ENCODE measurements around the gene HMGCL. TPM values are rescaled to one million over a fixed set of nuclear protein-coding genes. Genes with fewer than 3 reads are reported as not detected.

The HMGCL gene
- total RNA-seq, 2 donors from 2014 or later: 66.2 to 110 TPM

DNA sequence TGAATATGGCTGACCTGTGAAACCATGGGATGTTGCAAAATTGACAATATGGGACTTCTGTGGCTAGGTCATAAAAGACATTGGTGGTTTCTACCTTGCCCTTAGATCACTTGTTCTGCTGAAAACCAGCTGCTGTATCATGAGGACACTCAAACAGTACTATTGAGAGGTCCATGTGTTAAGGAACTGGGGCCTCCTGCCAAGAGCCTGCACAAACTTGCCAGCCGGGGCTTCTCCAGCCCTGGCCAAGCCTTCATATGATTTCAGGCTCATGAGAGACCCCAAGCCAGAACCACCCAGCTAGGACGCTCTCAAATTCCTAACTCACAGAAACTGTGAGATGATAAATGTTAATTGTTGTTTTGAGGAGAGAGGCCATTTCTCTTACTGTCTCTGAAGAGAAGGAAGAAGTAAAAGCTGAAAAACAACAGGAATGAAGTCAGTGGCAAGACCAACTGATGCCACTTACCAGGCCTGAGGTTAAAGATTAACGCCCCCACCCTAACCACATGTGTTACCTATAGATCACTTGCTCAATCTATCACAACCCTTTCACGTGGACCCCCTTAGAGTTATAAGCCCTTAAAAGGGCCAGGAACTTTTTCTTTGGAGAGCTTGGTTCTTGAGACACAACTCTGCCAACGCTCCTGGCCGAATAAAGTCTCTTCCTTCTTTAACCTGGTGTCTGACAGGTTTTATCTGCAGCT lies 50.9 kb downstream of the HMGCL start:
- intact Hi-C loops (cut with DNase I): loop anchor here (5.0 kb wide), 1 partner anchor 143 kb away; no protein-coding TSS in a partner anchor
- Histone ChIP-seq H3K27ac (no peak overlapping the region), H3K36me3 (no peaks in the 10 kb centered on the region), H3K9ac (ENCODE audit: low read depth in 2 of 2, low read length in 2 of 2) (no peak overlapping the region), H3K9me3 (no peaks in the 10 kb centered on the region), H3K4me3 (no peak overlapping the region), H3K27me3 (no peaks in the 10 kb centered on the region), H3K4me1 (peaks cover 4% of the 10 kb centered on the region)
- TF ChIP-seq, protein P1, sequence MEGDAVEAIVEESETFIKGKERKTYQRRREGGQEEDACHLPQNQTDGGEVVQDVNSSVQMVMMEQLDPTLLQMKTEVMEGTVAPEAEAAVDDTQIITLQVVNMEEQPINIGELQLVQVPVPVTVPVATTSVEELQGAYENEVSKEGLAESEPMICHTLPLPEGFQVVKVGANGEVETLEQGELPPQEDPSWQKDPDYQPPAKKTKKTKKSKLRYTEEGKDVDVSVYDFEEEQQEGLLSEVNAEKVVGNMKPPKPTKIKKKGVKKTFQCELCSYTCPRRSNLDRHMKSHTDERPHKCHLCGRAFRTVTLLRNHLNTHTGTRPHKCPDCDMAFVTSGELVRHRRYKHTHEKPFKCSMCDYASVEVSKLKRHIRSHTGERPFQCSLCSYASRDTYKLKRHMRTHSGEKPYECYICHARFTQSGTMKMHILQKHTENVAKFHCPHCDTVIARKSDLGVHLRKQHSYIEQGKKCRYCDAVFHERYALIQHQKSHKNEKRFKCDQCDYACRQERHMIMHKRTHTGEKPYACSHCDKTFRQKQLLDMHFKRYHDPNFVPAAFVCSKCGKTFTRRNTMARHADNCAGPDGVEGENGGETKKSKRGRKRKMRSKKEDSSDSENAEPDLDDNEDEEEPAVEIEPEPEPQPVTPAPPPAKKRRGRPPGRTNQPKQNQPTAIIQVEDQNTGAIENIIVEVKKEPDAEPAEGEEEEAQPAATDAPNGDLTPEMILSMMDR (IDR thresholded peaks at IDR 0.05): no peak
- no peak for DNase-seq

DNA sequence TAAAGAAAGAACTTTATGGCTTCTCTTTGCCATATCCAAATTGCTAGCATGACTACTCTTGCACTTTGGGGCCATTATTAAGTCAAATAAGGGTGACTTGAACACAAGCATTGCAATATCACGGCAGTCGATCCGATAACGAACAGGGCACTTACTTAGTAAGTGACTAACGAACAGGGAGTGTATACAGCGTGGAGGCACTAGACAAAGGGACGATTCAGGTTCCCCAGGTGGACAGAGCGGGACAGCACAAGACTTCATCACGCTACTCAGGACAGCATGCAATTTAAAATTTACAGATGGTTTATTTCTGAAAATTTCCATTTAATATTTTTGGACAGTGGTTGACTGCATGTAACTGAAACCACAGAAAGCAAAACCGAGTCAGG lies 52.4 kb downstream of the HMGCL start:
- Histone ChIP-seq H3K4me3 (no peak overlapping the region), H3K27ac (no peak overlapping the region), H3K36me3 (no peaks in the 10 kb centered on the region), H3K4me1 (no peaks in the 10 kb centered on the region), H3K9me3 (no peaks in the 10 kb centered on the region), H3K27me3 (no peaks in the 10 kb centered on the region), H3K9ac (ENCODE audit: low read depth in 2 of 2, low read length in 2 of 2) (no peak overlapping the region)
- TF ChIP-seq, protein P1 (IDR thresholded peaks at IDR 0.05): no peak
- DNase-seq: no peak
- intact Hi-C loops (cut with DNase I): loop anchor here (5.0 kb wide), 1 partner anchor 144 kb away; no protein-coding TSS in a partner anchor

DNA sequence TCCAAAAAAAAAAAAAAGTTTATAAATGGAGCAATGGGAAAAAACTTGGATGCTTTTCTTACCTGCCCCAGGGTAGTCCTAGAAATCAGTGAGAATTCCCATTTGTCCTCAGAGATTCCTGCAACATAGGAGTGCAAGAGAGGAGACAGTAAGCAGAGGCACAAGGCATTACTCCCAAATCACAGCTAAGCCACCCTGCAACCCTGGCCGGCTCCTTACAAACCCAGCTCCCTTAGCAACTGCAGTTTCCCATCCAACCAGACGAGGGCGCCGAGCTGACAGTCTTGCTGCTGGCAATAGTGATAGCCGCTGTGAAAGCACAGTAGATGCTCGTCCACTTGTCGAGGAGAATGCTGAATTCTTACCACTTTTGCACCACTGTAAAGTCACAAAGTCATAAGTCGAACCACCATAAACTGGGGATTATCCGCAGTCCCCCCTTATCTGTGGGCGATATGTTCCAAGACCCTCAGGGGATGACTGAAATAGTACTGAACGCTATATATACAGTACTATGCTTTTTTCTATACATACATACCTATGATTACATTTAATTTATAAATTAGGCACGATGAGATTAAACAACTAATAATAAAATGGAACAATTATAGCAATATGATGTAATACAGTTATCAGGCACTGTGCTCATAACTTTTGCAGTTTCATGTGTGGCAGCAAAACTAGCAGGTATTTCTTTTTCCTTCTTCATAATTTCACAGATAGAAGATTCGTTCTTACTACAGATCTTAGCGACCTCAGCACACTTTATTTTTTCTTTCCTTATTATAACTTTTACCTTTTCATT lies 53.0 kb downstream of the HMGCL start:
- Histone ChIP-seq H3K4me1 (no peaks in the 10 kb centered on the region), H3K9me3 (no peaks in the 10 kb centered on the region), H3K9ac (ENCODE audit: low read depth in 2 of 2, low read length in 2 of 2) (no peak overlapping the region), H3K27ac (no peak overlapping the region), H3K36me3 (no peaks in the 10 kb centered on the region), H3K4me3 (no peak overlapping the region), H3K27me3 (no peaks in the 10 kb centered on the region)
- intact Hi-C loops (cut with DNase I): loop anchor here (5.0 kb wide), 1 partner anchor 145 kb away; no protein-coding TSS in a partner anchor
- TF ChIP-seq, protein P1 (IDR thresholded peaks at IDR 0.05): peak; percentile 89
- peak; percentile 92 for DNase-seq

DNA sequence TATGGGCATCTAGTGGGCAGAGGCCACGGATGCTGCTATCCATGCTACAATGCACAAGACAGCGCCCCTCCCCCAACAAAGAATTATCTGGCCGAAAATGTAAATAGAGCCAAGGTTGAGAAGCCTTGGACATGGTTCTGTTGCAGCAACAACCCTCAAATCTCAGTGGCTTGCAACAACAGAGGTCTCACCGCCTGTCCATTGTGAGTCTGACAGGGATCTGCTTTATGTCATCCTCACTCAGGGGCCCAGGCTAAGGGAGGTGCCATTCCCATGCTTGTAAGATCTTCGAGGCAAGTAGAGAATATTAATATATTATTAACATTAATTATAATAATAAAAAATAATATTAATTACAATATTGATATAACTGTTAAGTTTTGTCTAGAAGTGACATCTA lies 56.5 kb downstream of the HMGCL start:
- no peaks in the 10 kb centered on the region for H3K4me1 ChIP-seq
- no peaks in the 10 kb centered on the region for H3K36me3 ChIP-seq
- no peaks in the 10 kb centered on the region for H3K9me3 ChIP-seq
- intact Hi-C loops (cut with DNase I): no loop called here
- TF ChIP-seq, protein P1 (IDR thresholded peaks at IDR 0.05): no peak
- H3K27ac ChIP-seq: no peak overlapping the region
- no peak overlapping the region for H3K9ac ChIP-seq (ENCODE audit: low read depth in 2 of 2, low read length in 2 of 2)
- H3K4me3 ChIP-seq: no peak overlapping the region
- no peaks in the 10 kb centered on the region for H3K27me3 ChIP-seq
- DNase-seq: no peak

DNA sequence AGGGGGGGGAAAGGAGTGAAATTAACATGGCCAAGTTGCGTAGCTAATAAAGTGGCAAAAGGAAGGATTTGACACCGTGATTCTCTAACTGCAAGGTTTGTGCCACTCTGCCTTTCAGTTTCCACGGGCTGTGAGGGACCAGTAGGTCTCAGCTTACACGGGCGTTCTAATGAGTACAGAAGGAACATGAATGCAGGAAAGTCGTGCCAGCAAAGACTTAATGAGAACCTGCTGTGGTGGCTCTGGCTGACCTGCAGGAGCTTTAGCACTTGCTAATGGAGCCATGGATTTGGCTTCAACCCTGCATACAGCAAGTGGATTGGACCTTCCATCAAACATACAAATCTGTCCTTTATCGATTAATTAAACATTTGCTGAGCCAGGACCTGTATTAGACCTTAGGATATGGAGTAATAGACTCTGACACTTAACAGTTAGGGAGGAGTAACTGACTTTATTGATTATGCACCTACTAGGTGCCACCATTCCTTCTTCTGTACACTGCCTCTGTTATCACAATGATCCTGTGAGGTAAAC lies 62.1 kb downstream of the HMGCL start:
- Histone ChIP-seq H3K27ac (no peak overlapping the region), H3K36me3 (no peaks in the 10 kb centered on the region)

More for the DNA sequence above, 62.1 kb downstream of the HMGCL start:
- intact Hi-C loops (cut with DNase I): no loop called here
- Histone ChIP-seq H3K27me3 (no peaks in the 10 kb centered on the region), H3K9me3 (no peaks in the 10 kb centered on the region), H3K4me3 (no peak overlapping the region), H3K4me1 (no peaks in the 10 kb centered on the region), H3K9ac (ENCODE audit: low read depth in 2 of 2, low read length in 2 of 2) (no peak overlapping the region)
- no peak for DNase-seq
- TF ChIP-seq, protein P1 (IDR thresholded peaks at IDR 0.05): no peak

All from colonic mucosa (tissue), 4 donors.